Measurements from ENCODE around the gene NNMT.

The NNMT gene

GRCh38 chr11:114254571-114255146, 41.5 kb upstream of the NNMT start:
- TF ChIP-seq TAF1 (IDR thresholded peaks at IDR 0.05; ENCODE audit: low read depth) (no peak), EP300 (IDR thresholded peaks at IDR 0.05; ENCODE audit: borderline replicate concordance) (no peak), CEBPB (IDR thresholded peaks at IDR 0.05) (no peak), EGR1 (IDR thresholded peaks at IDR 0.05) (no peak), NFIC (IDR thresholded peaks at IDR 0.05) (no peak), USF1 (IDR thresholded peaks at IDR 0.05) (no peak), CREB1 (IDR thresholded peaks at IDR 0.05; ENCODE audit: low read depth) (no peak), YY1 (IDR thresholded peaks at IDR 0.05; ENCODE audit: low read depth) (no peak)

- no peak for TF ChIP-seq NFIC (IDR thresholded peaks at IDR 0.05)
- TF ChIP-seq CREB1 (IDR thresholded peaks at IDR 0.05; ENCODE audit: low read depth) = no peak
- TF ChIP-seq USF1 (IDR thresholded peaks at IDR 0.05) = no peak
- TF ChIP-seq EP300 (IDR thresholded peaks at IDR 0.05; ENCODE audit: borderline replicate concordance) = no peak
- TF ChIP-seq EGR1 (IDR thresholded peaks at IDR 0.05) = no peak
- TF ChIP-seq FOXM1 (IDR thresholded peaks at IDR 0.05; ENCODE audit: borderline replicate concordance, low read depth) = no peak
- TF ChIP-seq TEAD4 (IDR thresholded peaks at IDR 0.05) = no peak
- no peak for TF ChIP-seq TCF12 (IDR thresholded peaks at IDR 0.05; ENCODE audit: low read depth)
- no peak for TF ChIP-seq CEBPB (IDR thresholded peaks at IDR 0.05)
- no peak for TF ChIP-seq YY1 (IDR thresholded peaks at IDR 0.05; ENCODE audit: low read depth)
- no peak for TF ChIP-seq REST (IDR thresholded peaks at IDR 0.05; ENCODE audit: low read depth)
- TF ChIP-seq TAF1 (IDR thresholded peaks at IDR 0.05; ENCODE audit: low read depth) = no peak
- TF ChIP-seq RAD21 (IDR thresholded peaks at IDR 0.05; ENCODE audit: low read depth) = no peak
- no peak for TF ChIP-seq MAX (IDR thresholded peaks at IDR 0.05)
- TF ChIP-seq ZBTB7A (IDR thresholded peaks at IDR 0.05; ENCODE audit: low read depth) = no peak
These were observed 40.9 kb upstream of the NNMT start for GRCh38 chr11:114255289-114255688.

- TF ChIP-seq EP300 (IDR thresholded peaks at IDR 0.05; ENCODE audit: borderline replicate concordance) (no peak), EGR1 (IDR thresholded peaks at IDR 0.05) (no peak), MAX (IDR thresholded peaks at IDR 0.05) (no peak), TEAD4 (IDR thresholded peaks at IDR 0.05) (no peak), CEBPB (IDR thresholded peaks at IDR 0.05) (no peak), FOXM1 (IDR thresholded peaks at IDR 0.05; ENCODE audit: borderline replicate concordance, low read depth) (no peak), TAF1 (IDR thresholded peaks at IDR 0.05; ENCODE audit: low read depth) (no peak), RAD21 (IDR thresholded peaks at IDR 0.05; ENCODE audit: low read depth) (no peak), REST (IDR thresholded peaks at IDR 0.05; ENCODE audit: low read depth) (no peak), NFIC (IDR thresholded peaks at IDR 0.05) (no peak), YY1 (IDR thresholded peaks at IDR 0.05; ENCODE audit: low read depth) (no peak)
These were observed 39.8 kb upstream of the NNMT start for GRCh38 chr11:114256176-114256966.

- TF ChIP-seq TAF1 (IDR thresholded peaks at IDR 0.05; ENCODE audit: low read depth) (no peak), FOXM1 (IDR thresholded peaks at IDR 0.05; ENCODE audit: borderline replicate concordance, low read depth) (no peak), EGR1 (IDR thresholded peaks at IDR 0.05) (no peak), ZBTB7A (IDR thresholded peaks at IDR 0.05; ENCODE audit: low read depth) (no peak), USF1 (IDR thresholded peaks at IDR 0.05) (no peak), CEBPB (IDR thresholded peaks at IDR 0.05) (no peak), RAD21 (IDR thresholded peaks at IDR 0.05; ENCODE audit: low read depth) (no peak), TEAD4 (IDR thresholded peaks at IDR 0.05) (no peak), NFIC (IDR thresholded peaks at IDR 0.05) (no peak), REST (IDR thresholded peaks at IDR 0.05; ENCODE audit: low read depth) (no peak), EP300 (IDR thresholded peaks at IDR 0.05; ENCODE audit: borderline replicate concordance) (no peak), YY1 (IDR thresholded peaks at IDR 0.05; ENCODE audit: low read depth) (no peak)
These were observed 39.3 kb upstream of the NNMT start for GRCh38 chr11:114256967-114257286.
